ENCODE measurements around the gene PCSK2. TPM values are rescaled to one million over a fixed set of nuclear protein-coding genes. Genes with fewer than 3 reads are reported as not detected.
A peak's percentile ranks its signal among the peaks of the same experiment; 100 is the strongest.

Gene PCSK2
- total RNA-seq, 1 donor from 2014 or later: 28.7 TPM

GRCh38 chr20:17503301-17504065, 276.6 kb downstream of the PCSK2 start:
- no peak overlapping the region for H3K4me3 Mint-ChIP-seq (ENCODE audit: unreplicated experiment)
- DNase-seq: no peak

GRCh38 chr20:17504066-17504897, 277.4 kb downstream of the PCSK2 start:
- peaks cover 4% of the 10 kb centered on the region for H3K27me3 Mint-ChIP-seq (ENCODE audit: unreplicated experiment)
- peaks cover 3% of the 10 kb centered on the region for H3K4me1 Mint-ChIP-seq (ENCODE audit: low read depth, unreplicated experiment)
- peak overlapping the region; percentile 38 for H3K27ac Mint-ChIP-seq (ENCODE audit: unreplicated experiment)
- no peaks in the 10 kb centered on the region for H3K36me3 Mint-ChIP-seq (ENCODE audit: unreplicated experiment)
- no peak for DNase-seq
- no peak for TF ChIP-seq CTCF (IDR thresholded peaks at IDR 0.05; ENCODE audit: partially characterized antibody, unreplicated experiment)
- peaks cover 2% of the 10 kb centered on the region for H3K9me3 Mint-ChIP-seq (ENCODE audit: unreplicated experiment)
- H3K4me3 Mint-ChIP-seq (ENCODE audit: unreplicated experiment): no peak overlapping the region

More at GRCh38 chr20:17503301-17504065, 276.6 kb downstream of the PCSK2 start:
- H3K27ac Mint-ChIP-seq (ENCODE audit: unreplicated experiment): no peak overlapping the region
- H3K4me1 Mint-ChIP-seq (ENCODE audit: low read depth, unreplicated experiment): peaks cover 3% of the 10 kb centered on the region
- H3K27me3 Mint-ChIP-seq (ENCODE audit: unreplicated experiment): peaks cover 4% of the 10 kb centered on the region
- no peaks in the 10 kb centered on the region for H3K36me3 Mint-ChIP-seq (ENCODE audit: unreplicated experiment)
- TF ChIP-seq CTCF (IDR thresholded peaks at IDR 0.05; ENCODE audit: partially characterized antibody, unreplicated experiment): no peak
- peaks cover 2% of the 10 kb centered on the region for H3K9me3 Mint-ChIP-seq (ENCODE audit: unreplicated experiment)

- no peak overlapping the region for H3K27ac Mint-ChIP-seq (ENCODE audit: unreplicated experiment)
- H3K9me3 Mint-ChIP-seq (ENCODE audit: unreplicated experiment): peaks cover 2% of the 10 kb centered on the region
- H3K4me1 Mint-ChIP-seq (ENCODE audit: low read depth, unreplicated experiment): peaks cover 1% of the 10 kb centered on the region
- no peaks in the 10 kb centered on the region for H3K36me3 Mint-ChIP-seq (ENCODE audit: unreplicated experiment)
- TF ChIP-seq CTCF (IDR thresholded peaks at IDR 0.05; ENCODE audit: partially characterized antibody, unreplicated experiment): peak; percentile 74
- H3K27me3 Mint-ChIP-seq (ENCODE audit: unreplicated experiment): peaks cover 4% of the 10 kb centered on the region
- DNase-seq: peak; percentile 31
- H3K4me3 Mint-ChIP-seq (ENCODE audit: unreplicated experiment): peak overlapping the region; percentile 82
Observed at GRCh38 chr20:17504898-17505635, 278.2 kb downstream of the PCSK2 start.

- no peak for DNase-seq
- Mint-ChIP-seq H3K4me3 (ENCODE audit: unreplicated experiment) (peak overlapping the region; percentile 82), H3K36me3 (ENCODE audit: unreplicated experiment) (no peaks in the 10 kb centered on the region), H3K4me1 (ENCODE audit: low read depth, unreplicated experiment) (peaks cover 1% of the 10 kb centered on the region), H3K27me3 (ENCODE audit: unreplicated experiment) (peaks cover 4% of the 10 kb centered on the region), H3K9me3 (ENCODE audit: unreplicated experiment) (peaks cover 2% of the 10 kb centered on the region), H3K27ac (ENCODE audit: unreplicated experiment) (no peak overlapping the region)
- TF ChIP-seq CTCF (IDR thresholded peaks at IDR 0.05; ENCODE audit: partially characterized antibody, unreplicated experiment): no peak
Observed at GRCh38 chr20:17505636-17506517, 279.0 kb downstream of the PCSK2 start.

Measured in glutamatergic neuron (in vitro differentiated cells).